HS-27A (cell line): ENCODE data around the gene PEX11G.
"Not testable (repeated sequence)": the region's sequence is repeated elsewhere in the genome, so short reads cannot be mapped to it uniquely, and the experiment has no call there.

Experiments
- DNase-seq: peaks from one replicate; pipeline ENCODE4 v3.0.0-alpha.2; 2012; ENCODE audit warnings: low read depth, missing footprints

PEX11G gene

GRCh38 chr19:7467009-7467989 is 21.5 kb downstream of the PEX11G start:
- no peak for DNase-seq

- no peak for DNase-seq
Observed at GRCh38 chr19:7463575-7463974, 25.3 kb downstream of the PEX11G start.

GRCh38 chr19:7461841-7462629 is 26.8 kb downstream of the PEX11G start:
- no peak for DNase-seq

GRCh38 chr19:7460562-7460966 is 28.3 kb downstream of the PEX11G start:
- peak; percentile 47 for DNase-seq

GRCh38 chr19:7459773-7460172 is 29.1 kb downstream of the PEX11G start:
- DNase-seq, result no peak

GRCh38 chr19:7458675-7459074 is 30.2 kb downstream of the PEX11G start:
- DNase-seq, result no peak

GRCh38 chr19:7456964-7457541 is 31.8 kb downstream of the PEX11G start:
- no peak for DNase-seq

- no peak for DNase-seq
Observed at GRCh38 chr19:7455600-7456296, 33.1 kb downstream of the PEX11G start.

- DNase-seq, result no peak
Observed at GRCh38 chr19:7454998-7455397, 33.8 kb downstream of the PEX11G start.

GRCh38 chr19:7450243-7451223 is 38.3 kb downstream of the PEX11G start:
- no peak for DNase-seq

- DNase-seq, result not testable (repeated sequence)
Observed at GRCh38 chr19:7449391-7450070, 39.3 kb downstream of the PEX11G start.

- DNase-seq, result no peak
Observed at GRCh38 chr19:7447648-7448047, 41.2 kb downstream of the PEX11G start.

- no peak for DNase-seq
Observed at GRCh38 chr19:7445104-7445503, 43.7 kb downstream of the PEX11G start.

- DNase-seq, result no peak
Observed at GRCh38 chr19:7444042-7444441, 44.8 kb downstream of the PEX11G start.

GRCh38 chr19:7442423-7442822 is 46.4 kb downstream of the PEX11G start:
- DNase-seq, result no peak

GRCh38 chr19:7441468-7442146 is 47.2 kb downstream of the PEX11G start:
- no peak for DNase-seq

- DNase-seq, result no peak
Observed at GRCh38 chr19:7440188-7440975, 48.5 kb downstream of the PEX11G start.

GRCh38 chr19:7435586-7435985 is 53.2 kb downstream of the PEX11G start:
- DNase-seq, result no peak

GRCh38 chr19:7434391-7434790 is 54.4 kb downstream of the PEX11G start:
- no peak for DNase-seq
